OCI-LY1 (cell line): ENCODE measurements around the gene KSR1.

Source experiments
- H2AFZ ChIP-seq: fragments of 200-600 bp; sonication (generic), shearing (Covaris generic); 2 replicates; pipeline ENCODE4 v1.6.0; 2014; ENCODE audit warnings: antibody characterized with exemption, mild to moderate bottlenecking, low read length
- H3F3A ChIP-seq: fragments of 200-600 bp; sonication (generic), shearing (Covaris generic); 2 replicates; pipeline ENCODE4 v1.6.0; 2014; ENCODE audit warnings: mild to moderate bottlenecking, antibody characterized with exemption, low read length, moderate library complexity; ENCODE audit not compliant: insufficient read depth
- H3K27ac ChIP-seq: fragments of 200-600 bp; sonication (generic); 2 replicates; pipeline ENCODE4 v1.5.1; 2014; ENCODE audit warnings: low read length, mixed run types, mild to moderate bottlenecking, low read depth; ENCODE audit not compliant: poor library complexity, severe bottlenecking
- H3K27me3 ChIP-seq: fragments of 200-600 bp; sonication (generic); 2 replicates; pipeline ENCODE4 v1.6.0; 2014; ENCODE audit warnings: antibody characterized with exemption, mild to moderate bottlenecking, low read length, moderate library complexity; ENCODE audit not compliant: insufficient read depth
- H3K36me3 ChIP-seq: fragments of 200-600 bp; sonication (generic); 2 replicates; pipeline ENCODE4 v1.6.1; 2014; ENCODE audit warnings: mild to moderate bottlenecking, antibody characterized with exemption, low read length, moderate library complexity, mixed read lengths; ENCODE audit not compliant: insufficient read depth
- H3K4me1 ChIP-seq: fragments of 200-600 bp; sonication (generic); 2 replicates; pipeline ENCODE4 v1.5.1; 2014; ENCODE audit warnings: mild to moderate bottlenecking, low read length, moderate library complexity; ENCODE audit not compliant: insufficient read depth, severe bottlenecking
- H3K4me2 ChIP-seq: fragments of 200-600 bp; sonication (generic), shearing (Covaris generic); 2 replicates; pipeline ENCODE4 v1.6.1; 2014; ENCODE audit warnings: low read length
- H3K4me3 ChIP-seq: fragments of 200-600 bp; sonication (generic); 2 replicates; pipeline ENCODE4 v1.5.1; 2014; ENCODE audit warnings: low read length, low read depth, mild to moderate bottlenecking, mixed read lengths; ENCODE audit not compliant: poor library complexity, severe bottlenecking
- H3K79me2 ChIP-seq: fragments of 200-600 bp; shearing (Covaris generic); 2 replicates; pipeline ENCODE4 v1.6.1; 2016; ENCODE audit warnings: mixed run types, low read length, mixed read lengths; ENCODE audit not compliant: insufficient read depth
- H3K9ac ChIP-seq: fragments of 200-600 bp; sonication (generic), shearing (Covaris generic); 2 replicates; pipeline ENCODE4 v1.6.1; 2014; ENCODE audit warnings: mild to moderate bottlenecking, low read length, mixed read lengths
- H3K9me2 ChIP-seq: fragments of 200-600 bp; sonication (generic), shearing (Covaris generic); 2 replicates; pipeline ENCODE4 v1.6.1; 2014; ENCODE audit warnings: low read depth, mild to moderate bottlenecking, low read length, mixed read lengths
- H3K9me3 ChIP-seq: fragments of 200-600 bp; shearing (Covaris generic); 2 replicates; pipeline ENCODE4 v1.6.1; 2014; ENCODE audit warnings: low read length, mixed read lengths
- H4K20me1 ChIP-seq: fragments of 200-600 bp; sonication (generic), shearing (Covaris generic); 2 replicates; pipeline ENCODE4 v1.6.0; 2016; ENCODE audit warnings: mild to moderate bottlenecking, low read length; ENCODE audit not compliant: insufficient read depth
- EZH2 ChIP-seq: fragments of 200-600 bp; sonication (generic), shearing (Covaris generic); IDR thresholded peaks from 2 replicates; pipeline ENCODE4 v1.8.0; 2017; ENCODE audit warnings: borderline replicate concordance, mixed run types, mild to moderate bottlenecking, antibody characterized with exemption, low read length, moderate library complexity, mixed read lengths
- TF ChIP-seq, protein P1 (sequence below): fragments of 200-600 bp; sonication (generic), shearing (Covaris generic); IDR thresholded peaks from 2 replicates; pipeline ENCODE4 v1.5.1; 2017; ENCODE audit warnings: mild to moderate bottlenecking, antibody characterized with exemption, low read length, moderate library complexity, mixed read lengths

Gene KSR1

DNA sequence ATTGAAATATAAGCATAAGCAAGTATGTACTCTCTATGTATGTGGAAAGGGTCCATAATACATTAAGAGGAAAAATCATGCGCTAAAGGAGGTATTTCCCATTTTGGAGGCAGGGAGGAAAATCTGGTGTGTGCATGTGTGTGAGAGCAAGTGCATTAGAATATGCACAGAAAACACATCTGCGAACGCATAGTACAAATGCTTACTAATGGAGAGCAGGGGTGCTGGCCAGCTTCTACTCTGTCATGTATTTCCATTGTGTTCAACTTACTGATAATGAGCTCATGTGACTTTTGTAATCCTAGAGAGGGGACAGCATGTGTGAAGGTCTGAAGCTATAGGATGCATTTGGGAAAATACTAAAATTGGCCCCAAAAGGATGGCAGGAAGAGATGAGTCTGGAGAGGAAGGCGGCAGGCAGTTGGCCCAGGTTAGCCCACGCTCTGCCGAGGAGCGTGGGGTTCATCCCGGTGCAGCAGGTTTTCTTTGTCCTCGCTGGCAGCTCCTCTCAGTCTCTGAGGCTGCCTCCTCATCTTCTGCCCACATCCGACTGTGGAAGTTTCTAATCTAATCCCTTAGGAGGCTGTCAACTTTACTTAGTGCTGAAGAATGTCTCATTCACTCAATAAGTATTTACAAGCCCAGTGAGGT is 17.8 kb upstream of the KSR1 start:
- Histone ChIP-seq H2AFZ (no peak overlapping the region), H3F3A (no peaks in the 10 kb centered on the region), H3K9ac (no peak overlapping the region), H3K9me2 (no peaks in the 10 kb centered on the region), H3K4me3 (no peak overlapping the region), H3K4me2 (no peak overlapping the region), H3K4me1 (no peaks in the 10 kb centered on the region), H3K79me2 (no peaks in the 10 kb centered on the region), H3K27ac (no peak overlapping the region), H3K27me3 (no peaks in the 10 kb centered on the region), H3K9me3 (no peaks in the 10 kb centered on the region), H4K20me1 (no peaks in the 10 kb centered on the region), H3K36me3 (no peaks in the 10 kb centered on the region)
- TF ChIP-seq, protein P1, sequence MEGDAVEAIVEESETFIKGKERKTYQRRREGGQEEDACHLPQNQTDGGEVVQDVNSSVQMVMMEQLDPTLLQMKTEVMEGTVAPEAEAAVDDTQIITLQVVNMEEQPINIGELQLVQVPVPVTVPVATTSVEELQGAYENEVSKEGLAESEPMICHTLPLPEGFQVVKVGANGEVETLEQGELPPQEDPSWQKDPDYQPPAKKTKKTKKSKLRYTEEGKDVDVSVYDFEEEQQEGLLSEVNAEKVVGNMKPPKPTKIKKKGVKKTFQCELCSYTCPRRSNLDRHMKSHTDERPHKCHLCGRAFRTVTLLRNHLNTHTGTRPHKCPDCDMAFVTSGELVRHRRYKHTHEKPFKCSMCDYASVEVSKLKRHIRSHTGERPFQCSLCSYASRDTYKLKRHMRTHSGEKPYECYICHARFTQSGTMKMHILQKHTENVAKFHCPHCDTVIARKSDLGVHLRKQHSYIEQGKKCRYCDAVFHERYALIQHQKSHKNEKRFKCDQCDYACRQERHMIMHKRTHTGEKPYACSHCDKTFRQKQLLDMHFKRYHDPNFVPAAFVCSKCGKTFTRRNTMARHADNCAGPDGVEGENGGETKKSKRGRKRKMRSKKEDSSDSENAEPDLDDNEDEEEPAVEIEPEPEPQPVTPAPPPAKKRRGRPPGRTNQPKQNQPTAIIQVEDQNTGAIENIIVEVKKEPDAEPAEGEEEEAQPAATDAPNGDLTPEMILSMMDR: no peak
- no peak for TF ChIP-seq EZH2

DNA sequence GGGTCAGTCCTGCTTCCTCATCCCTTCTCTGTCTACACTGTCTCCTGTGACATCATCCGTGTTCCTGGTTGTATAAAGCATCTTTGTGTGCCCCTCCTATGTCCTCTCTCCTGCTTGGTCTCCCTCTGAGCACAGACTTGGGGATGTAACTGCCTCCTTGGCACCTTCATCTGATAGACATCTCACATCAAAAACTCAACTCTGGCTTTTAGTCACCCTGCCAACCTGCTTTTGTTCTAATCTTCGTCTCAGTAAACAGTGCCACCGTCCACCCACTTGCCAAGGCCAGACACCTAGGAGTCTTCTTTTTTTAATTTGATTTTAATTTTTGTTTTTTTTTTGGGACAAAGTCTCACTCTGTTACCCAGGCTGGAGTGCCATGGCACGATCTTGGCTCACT is 16.9 kb upstream of the KSR1 start:
- no peaks in the 10 kb centered on the region for H3K9me2 ChIP-seq
- H3K79me2 ChIP-seq: no peaks in the 10 kb centered on the region
- H4K20me1 ChIP-seq: no peaks in the 10 kb centered on the region
- no peaks in the 10 kb centered on the region for H3K27me3 ChIP-seq
- no peaks in the 10 kb centered on the region for H3K4me1 ChIP-seq
- no peaks in the 10 kb centered on the region for H3K36me3 ChIP-seq
- H3K4me3 ChIP-seq: no peak overlapping the region
- TF ChIP-seq EZH2: no peak
- no peak overlapping the region for H3K9ac ChIP-seq
- H3K9me3 ChIP-seq: no peaks in the 10 kb centered on the region
- no peak overlapping the region for H3K4me2 ChIP-seq
- no peaks in the 10 kb centered on the region for H3F3A ChIP-seq
- H3K27ac ChIP-seq: no peak overlapping the region
- no peak overlapping the region for H2AFZ ChIP-seq

DNA sequence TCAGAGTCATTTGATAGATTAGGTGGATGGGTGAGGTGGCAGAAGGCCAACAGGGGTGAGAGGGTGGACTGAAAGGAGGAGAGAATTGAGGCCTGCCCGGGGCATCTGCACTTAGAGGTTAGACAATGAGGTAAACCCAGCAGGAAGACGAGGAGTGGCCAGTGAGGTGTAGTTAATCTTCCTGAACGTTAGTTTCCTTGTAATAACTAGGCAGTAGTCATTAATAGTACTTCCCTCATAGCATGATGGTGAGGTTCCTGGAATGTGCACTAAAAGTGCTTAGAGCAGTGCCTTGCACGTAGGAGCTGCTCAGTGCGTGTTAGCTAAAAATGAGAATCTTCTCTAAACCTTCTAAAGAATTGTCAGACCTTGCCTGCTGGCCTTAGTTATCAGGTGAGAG is 13.5 kb upstream of the KSR1 start:
- Histone ChIP-seq H3K4me2 (no peak overlapping the region), H3K9me2 (no peaks in the 10 kb centered on the region), H3K9ac (no peak overlapping the region), H4K20me1 (no peaks in the 10 kb centered on the region), H3K27ac (no peak overlapping the region), H3K79me2 (no peaks in the 10 kb centered on the region), H3K36me3 (no peaks in the 10 kb centered on the region), H3K9me3 (no peaks in the 10 kb centered on the region), H3K4me3 (no peak overlapping the region), H3K27me3 (no peaks in the 10 kb centered on the region), H3F3A (no peaks in the 10 kb centered on the region), H2AFZ (no peak overlapping the region), H3K4me1 (no peaks in the 10 kb centered on the region)
- TF ChIP-seq, protein P1: no peak
- TF ChIP-seq EZH2: no peak

DNA sequence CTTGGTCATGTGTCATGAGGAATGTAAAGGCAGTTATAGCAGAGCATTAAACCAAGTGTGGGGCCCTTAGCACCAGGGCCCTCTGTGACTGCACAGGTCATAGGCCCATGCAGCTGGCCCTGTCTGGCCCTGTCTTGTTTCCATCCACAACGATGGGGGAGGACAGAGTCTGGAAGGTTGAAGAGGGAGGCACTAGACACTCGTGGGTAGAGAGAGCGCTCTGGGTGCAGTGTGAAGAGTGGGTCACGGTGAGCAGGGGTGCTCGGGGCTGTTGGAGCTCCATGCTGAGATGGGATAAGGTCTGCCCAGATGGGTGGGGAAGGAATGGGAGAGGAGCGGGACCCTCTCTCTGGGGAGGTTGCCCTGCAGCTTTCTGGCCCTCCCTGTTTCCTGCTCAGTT is 12.8 kb upstream of the KSR1 start:
- no peak for TF ChIP-seq EZH2
- TF ChIP-seq, protein P1: no peak
- Histone ChIP-seq H3K4me2 (no peak overlapping the region), H2AFZ (no peak overlapping the region), H4K20me1 (no peaks in the 10 kb centered on the region), H3K9ac (no peak overlapping the region), H3K4me3 (no peak overlapping the region), H3K9me3 (no peaks in the 10 kb centered on the region), H3K36me3 (no peaks in the 10 kb centered on the region), H3K27ac (no peak overlapping the region), H3K79me2 (no peaks in the 10 kb centered on the region), H3K4me1 (no peaks in the 10 kb centered on the region), H3K27me3 (no peaks in the 10 kb centered on the region), H3F3A (no peaks in the 10 kb centered on the region), H3K9me2 (no peaks in the 10 kb centered on the region)
